HEK293 (cell line): ENCODE results near the gene PPP1R27.

Experiments
- CTCF ChIA-PET: fragments of 350-600 bp; formaldehyde crosslinking; extraction: SDS; loops from one replicate; lab custom pipeline; 2021; ENCODE audit warnings: antibody characterized with exemption; lab: Yijun Ruan, JAX
- POLR2A ChIA-PET: fragments of 300-600 bp; formaldehyde crosslinking; extraction: SDS; loops from one replicate; lab custom pipeline; 2020; ENCODE audit warnings: antibody characterized with exemption, inconsistent platforms; lab: Yijun Ruan, JAX
- H3K27ac ChIP-seq: fragments of 200-500 bp; sonication (Bioruptor generic); 2 replicates; pipeline ENCODE4 v1.5.1; 2014; ENCODE audit warnings: low read depth, low read length, control low read depth, inconsistent platforms; ENCODE audit errors: extremely low read depth
- H3K36me3 ChIP-seq, 2 experiments: fragments of 200-500 bp in 1 of 2; sonication (Bioruptor generic) in 1 of 2; 1 replicate in 1 of 2; 2 replicates in 1 of 2; pipeline ENCODE4 v1.5.1; 2014 to 2017; ENCODE audit warnings: inconsistent platforms in 2 of 2, low read length in 2 of 2; ENCODE audit not compliant: control insufficient read depth in 2 of 2, insufficient read depth in 1 of 2
- H3K4me1 ChIP-seq: fragments of 200-500 bp; sonication (Bioruptor generic); 2 replicates; pipeline ENCODE4 v1.5.1; 2014; ENCODE audit warnings: mild to moderate bottlenecking, low read length, inconsistent platforms; ENCODE audit not compliant: control insufficient read depth, insufficient read depth
- H3K4me3 ChIP-seq: 2 replicates; pipeline ENCODE4 v1.5.1; 2011; ENCODE audit warnings: low read depth, mild to moderate bottlenecking, control low read depth, low read length, moderate library complexity
- H3K9me3 ChIP-seq: fragments of 200-500 bp; sonication (Bioruptor generic); 2 replicates; pipeline ENCODE4 v1.5.1; 2014; ENCODE audit warnings: low read depth, low read length, inconsistent platforms; ENCODE audit not compliant: control insufficient read depth, insufficient read depth
- INSM2 ChIP-seq: fragments of 450-650 bp; formaldehyde crosslinking; IDR thresholded peaks from 2 replicates; pipeline ENCODE4 v1.5.1; 2016; ENCODE audit warnings: missing biosample characterization, missing genetic modification characterization
- KLF10 ChIP-seq: fragments of 450-650 bp; IDR thresholded peaks from 2 replicates; pipeline ENCODE4 v1.5.1; 2018; ENCODE audit warnings: missing biosample characterization, mild to moderate bottlenecking, missing genetic modification characterization
- MEIS1 ChIP-seq: sonication (generic); formaldehyde crosslinking; IDR thresholded peaks from 2 replicates; pipeline ENCODE4 v1.8.1; 2022; ENCODE audit warnings: missing genetic modification reagents, mild to moderate bottlenecking, borderline replicate concordance
- PRDM2 ChIP-seq: fragments of 450-650 bp; formaldehyde crosslinking; IDR thresholded peaks from 2 replicates; pipeline ENCODE4 v1.5.1; 2016; ENCODE audit warnings: missing biosample characterization, missing genetic modification characterization, borderline replicate concordance
- REST ChIP-seq: fragments of 450-650 bp; formaldehyde crosslinking; IDR thresholded peaks from 2 replicates; pipeline ENCODE4 v1.5.1; 2016; ENCODE audit warnings: missing biosample characterization, missing genetic modification characterization
- SCRT1 ChIP-seq: fragments of 450-650 bp; formaldehyde crosslinking; IDR thresholded peaks from 2 replicates; pipeline ENCODE4 v1.5.1; 2016; ENCODE audit warnings: missing biosample characterization, missing genetic modification characterization, borderline replicate concordance
- SP2 ChIP-seq: fragments of 450-650 bp; formaldehyde crosslinking; IDR thresholded peaks from 2 replicates; pipeline ENCODE4 v1.5.1; 2016; ENCODE audit warnings: missing biosample characterization, missing genetic modification characterization
- ZBTB26 ChIP-seq: fragments of 450-650 bp; formaldehyde crosslinking; optimal IDR thresholded peaks from 2 replicates; pipeline ENCODE3; 2016; ENCODE audit warnings: missing biosample characterization, mild to moderate bottlenecking, missing genetic modification characterization
- ZNF302 ChIP-seq: fragments of 450-650 bp; formaldehyde crosslinking; IDR thresholded peaks from 2 replicates; pipeline ENCODE4 v1.5.1; 2016; ENCODE audit warnings: missing biosample characterization, missing genetic modification characterization, low read depth
- ZNF510 ChIP-seq: fragments of 450-650 bp; formaldehyde crosslinking; IDR thresholded peaks from 2 replicates; pipeline ENCODE4 v1.5.1; 2018; ENCODE audit warnings: mild to moderate bottlenecking, missing genetic modification characterization, missing biosample characterization; ENCODE audit not compliant: insufficient replicate concordance
- ZNF580 ChIP-seq: fragments of 450-650 bp; formaldehyde crosslinking; IDR thresholded peaks from 2 replicates; pipeline ENCODE4 v1.5.1; 2016; ENCODE audit warnings: missing biosample characterization, missing genetic modification characterization
- ZNF585B ChIP-seq: fragments of 450-650 bp; formaldehyde crosslinking; IDR thresholded peaks from 2 replicates; pipeline ENCODE4 v1.5.1; 2016; ENCODE audit warnings: missing biosample characterization, missing genetic modification characterization
- ZNF596 ChIP-seq: fragments of 450-650 bp; IDR thresholded peaks from 2 replicates; pipeline ENCODE4 v1.5.0; 2018; ENCODE audit warnings: missing biosample characterization, mild to moderate bottlenecking, missing genetic modification characterization, moderate library complexity
- ZNF621 ChIP-seq: fragments of 450-650 bp; formaldehyde crosslinking; IDR thresholded peaks from 2 replicates; pipeline ENCODE4 v1.5.1; 2017; ENCODE audit warnings: missing biosample characterization, missing genetic modification characterization
- ZNF623 ChIP-seq: fragments of 450-650 bp; formaldehyde crosslinking; IDR thresholded peaks from 2 replicates; pipeline ENCODE4 v1.5.1; 2016; ENCODE audit warnings: missing biosample characterization, missing genetic modification characterization
- ZNF639 ChIP-seq: fragments of 450-650 bp; formaldehyde crosslinking; IDR thresholded peaks from 2 replicates; pipeline ENCODE4 v1.5.1; 2016; ENCODE audit warnings: missing biosample characterization, missing genetic modification characterization
- ZNF677 ChIP-seq: fragments of 450-650 bp; IDR thresholded peaks from 2 replicates; pipeline ENCODE4 v1.5.0; 2018; ENCODE audit warnings: missing biosample characterization, mild to moderate bottlenecking, missing genetic modification characterization, moderate library complexity
- ZNF692 ChIP-seq: fragments of 450-650 bp; formaldehyde crosslinking; IDR thresholded peaks from 2 replicates; pipeline ENCODE4 v1.5.1; 2016; ENCODE audit warnings: missing biosample characterization, missing genetic modification characterization

PPP1R27 gene

GRCh38 chr17:81810892-81811704 is 23.8 kb downstream of the PPP1R27 start:
- CTCF ChIA-PET = interaction anchor here (0.8 kb wide), 1 partner anchor 351 kb away, joined by 3 read pairs; no protein-coding TSS in a partner anchor
- no peaks in the 10 kb centered on the region for H3K36me3 ChIP-seq
- no peak overlapping the region for H3K27ac ChIP-seq
- POLR2A ChIA-PET = interaction anchor here (0.6 kb wide), 1 partner anchor 128 kb away, joined by 3 read pairs; no protein-coding TSS in a partner anchor
- no peak overlapping the region for H3K4me3 ChIP-seq
- TF ChIP-seq REST = no peak
- no peak for TF ChIP-seq INSM2
- TF ChIP-seq ZNF585B (tag by site-specific recombination) = no peak
- no peak for TF ChIP-seq ZNF677 (tag by site-specific recombination)
- no peak for TF ChIP-seq ZNF623
- TF ChIP-seq MEIS1 (CRISPR knock-in tag) = no peak
- no peak for TF ChIP-seq ZNF639 (tag by site-specific recombination)
- TF ChIP-seq ZNF596 (tag by site-specific recombination) = no peak
- TF ChIP-seq SP2 = no peak
- no peak for TF ChIP-seq ZNF580 (tag by site-specific recombination)
- TF ChIP-seq ZNF621 (tag by site-specific recombination) = no peak
- no peak for TF ChIP-seq SCRT1 (tag by site-specific recombination)
- H3K4me1 ChIP-seq = peaks cover 11% of the 10 kb centered on the region
- H3K9me3 ChIP-seq = no peaks in the 10 kb centered on the region

GRCh38 chr17:81810476-81810875 is 24.4 kb downstream of the PPP1R27 start:
- Histone ChIP-seq H3K4me1 (peaks cover 9% of the 10 kb centered on the region), H3K36me3 (no peaks in the 10 kb centered on the region), H3K9me3 (no peaks in the 10 kb centered on the region), H3K27ac (no peak overlapping the region), H3K4me3 (no peak overlapping the region)
- CTCF ChIA-PET = no interaction called here
- POLR2A ChIA-PET = interaction anchor here (0.6 kb wide), 1 partner anchor 127 kb away, joined by 3 read pairs; no protein-coding TSS in a partner anchor
- TF ChIP-seq ZBTB26 (tag by site-specific recombination) (no peak), ZNF692 (tag by site-specific recombination) (no peak), KLF10 (no peak), ZNF510 (no peak), ZNF302 (tag by site-specific recombination) (no peak), PRDM2 (tag by site-specific recombination) (no peak)
